GM12878 (cell line): ENCODE results near the gene PPP1R15A. TPM values are rescaled to one million over a fixed set of nuclear protein-coding genes. Genes with fewer than 3 reads are reported as not detected.
"Not testable (repeated sequence)": the region's sequence is repeated elsewhere in the genome, so short reads cannot be mapped to it uniquely, and the experiment has no call there.

Experiments
- ATAC-seq: fragments of 200-7000 bp; cut with Tn5 transposase; 3 replicates; pipeline ENCODE4 v1.9.1; 2020; ENCODE audit warnings: mild to moderate bottlenecking, moderate library complexity
- BruUV-seq: library from RNA; stranded (reverse); fragments of 400-500 nt; replicated peaks from 2 replicates; lab custom pipeline; 2021; lab: Mats Ljungman, UMichigan
- CTCF ChIA-PET: fragments of 300-600 bp; sonication (Branson Sonifier 250); formaldehyde crosslinking; extraction: SDS; loops from one replicate; lab custom pipeline; 2021; ENCODE audit warnings: inconsistent platforms; lab: Yijun Ruan, JAX
- POLR2A ChIA-PET: fragments of 350-600 bp; formaldehyde crosslinking; extraction: SDS; loops from one replicate; lab custom pipeline; 2021; ENCODE audit warnings: inconsistent platforms; lab: Charles Lee
- RAD21 ChIA-PET: fragments of 300-600 bp; sonication (Branson Sonifier 250); formaldehyde crosslinking; loops from one replicate; lab custom pipeline; 2023; ENCODE audit warnings: antibody characterized with exemption; ENCODE audit not compliant: unreplicated experiment; lab: Charles Lee
- SMC1A ChIA-PET: fragments of 300-600 bp; sonication (Branson Sonifier 250); formaldehyde crosslinking; loops from one replicate; lab custom pipeline; 2023; ENCODE audit not compliant: unreplicated experiment, uncharacterized antibody; lab: Charles Lee
- DNase-seq: peaks from one replicate; pipeline ENCODE4 v3.0.0-alpha.2; 2011; ENCODE audit warnings: low read depth, low spot score
- FAIRE-seq: peaks from 3 replicates; lab custom pipeline; 2011; peaks lifted over from hg19 to GRCh38; lab: Jason Lieb, UNC
- H2AFZ ChIP-seq: 2 replicates; pipeline ENCODE4 v1.6.0; 2011; ENCODE audit warnings: low read depth, low read length, control low read depth; ENCODE audit not compliant: control insufficient read depth
- H3K27ac ChIP-seq: 2 replicates; pipeline ENCODE4 v1.5.1; 2011; ENCODE audit warnings: control low read depth; ENCODE audit not compliant: control insufficient read depth, insufficient read depth
- H3K27me3 ChIP-seq, 2 experiments: replicated peaks in 1 of 2; 2 replicates each; pipeline versions ENCODE4 v1.6.0 to v1.6.1; 2011; ENCODE audit warnings: low read length in 1 of 2; ENCODE audit not compliant: control insufficient read depth in 2 of 2, insufficient read depth in 2 of 2
- H3K36me3 ChIP-seq, 2 experiments: 2 replicates each; pipeline ENCODE4 v1.5.1; 2011; ENCODE audit warnings: low read length in 1 of 2; ENCODE audit not compliant: control insufficient read depth in 2 of 2, insufficient read depth in 2 of 2
- H3K4me1 ChIP-seq: 2 replicates; pipeline ENCODE4 v1.6.1; 2011; ENCODE audit warnings: mild to moderate bottlenecking, low read length, moderate library complexity, mixed read lengths; ENCODE audit not compliant: control insufficient read depth, insufficient read depth
- H3K4me2 ChIP-seq: 2 replicates; pipeline ENCODE4 v1.6.0; 2011; ENCODE audit warnings: control low read depth; ENCODE audit not compliant: control insufficient read depth, insufficient read depth
- H3K4me3 ChIP-seq: fragments of 200-600 bp; sonication (generic); 2 replicates; pipeline ENCODE4 v1.5.1; 2016
- H3K79me2 ChIP-seq: 2 replicates; pipeline ENCODE4 v1.6.0; 2011; ENCODE audit warnings: low read length; ENCODE audit not compliant: control insufficient read depth, insufficient read depth
- H3K9ac ChIP-seq: 2 replicates; pipeline ENCODE4 v1.8.0; 2011; ENCODE audit warnings: low read length, control low read depth, mixed read lengths; ENCODE audit not compliant: control insufficient read depth, insufficient read depth
- H3K9me3 ChIP-seq: replicated peaks from 3 replicates; pipeline ENCODE4 v1.5.1; 2011; ENCODE audit warnings: mild to moderate bottlenecking, low read length; ENCODE audit not compliant: control insufficient read depth, insufficient read depth
- H4K20me1 ChIP-seq: 2 replicates; pipeline ENCODE4 v1.6.0; 2011; ENCODE audit not compliant: control insufficient read depth, insufficient read depth
- ATF3 ChIP-seq: IDR thresholded peaks from 2 replicates; pipeline ENCODE4 v1.6.1; 2011; ENCODE audit warnings: low read depth, mild to moderate bottlenecking, low read length, moderate library complexity, borderline replicate concordance; ENCODE audit errors: extremely low read depth
- HDAC2 ChIP-seq: fragments of 200-600 bp; sonication (generic); IDR thresholded peaks from 2 replicates; pipeline ENCODE4 v1.6.1; 2017
- POLR2AphosphoS5 ChIP-seq: IDR thresholded peaks from 2 replicates; pipeline ENCODE4 v1.6.1; 2011; ENCODE audit warnings: mild to moderate bottlenecking, low read length, inconsistent platforms
- WGBS: methylation state at CpG from one replicate; pipeline ENCODE4 v1.1.6; 2016; ENCODE audit warnings: low lambda C conversion rate; ENCODE audit not compliant: insufficient replicate concordance, insufficient coverage; ENCODE audit errors: missing lambda C conversion rate; 5-methylcytosine and 5-hydroxymethylcytosine counted together
- in situ Hi-C: fragments of 300-500 bp; cut with MboI; formaldehyde crosslinking; loops from 9 replicates; pipeline ENCODE4 v1.14.3; 2018; ENCODE audit warnings: mixed read lengths
- intact Hi-C: fragments of 100-400 bp; cut with micrococcal nuclease; formaldehyde crosslinking; loops from one replicate; pipeline ENCODE4 v1.14.2; 2022; ENCODE audit not compliant: unreplicated experiment
- polyA plus RNA-seq, 11 experiments: library from polyadenylated mRNA; depleted of rRNA in 4 of 11; unstranded in 6 of 11; stranded (reverse) in 5 of 11; fragments of >200 nt; fragmentation: Nextera tagmentation in 4 of 11; fragmentation: Illumina TruSeq in 1 of 11; extraction: Ambion mirVana in 4 of 11; extraction: Trizol in 1 of 11; gene quantifications; 1 replicate in 1 of 11; 2 replicates in 10 of 11; pipeline versions ENCODE4 v1.2.1 to v1.2.3, GENCODE V29; 2011 to 2016; ENCODE audit warnings: inconsistent platforms in 2 of 11, missing spikeins in 2 of 11, low read depth in 1 of 11
- total RNA-seq, 4 experiments: library from RNA; depleted of rRNA in 3 of 4; stranded (reverse); fragments of >200 nt in 3 of 4; fragmentation: Illumina TruSeq in 1 of 4; extraction: Trizol in 1 of 4; gene quantifications; 2 replicates each; pipeline versions ENCODE4 v1.2.1 to v1.2.3, GENCODE V29; 2013 to 2021

The PPP1R15A gene
- total and polyA plus RNA-seq, 10 of the 15 experiments (the other 5 are each of a cell fraction or from before 2014, with no cell fraction given), result 0.68 to 50.8 (median 27.7) TPM

GRCh38 chr19:48870048-48870447 lies 2.2 kb upstream of the PPP1R15A start:
- BruUV-seq, result no TSS peak
- CTCF ChIA-PET, result interaction anchor here (1.2 kb wide), 1 partner anchor 27 kb away, joined by 3 read pairs; no protein-coding TSS in a partner anchor

GRCh38 chr19:48871471-48872181 lies 595 bp upstream of the PPP1R15A start:
- H3K9ac ChIP-seq, FAIRE-seq, intact Hi-C loops, H3K9me3 ChIP-seq, in situ Hi-C loops, H3K27me3 ChIP-seq, ATAC-seq, DNase-seq, H3K36me3 ChIP-seq, H3K4me2 ChIP-seq, H3K27ac ChIP-seq, H4K20me1 ChIP-seq, BruUV-seq, H3K4me3 ChIP-seq: not testable (repeated sequence)
- RAD21 ChIA-PET, result interaction anchor here (0.6 to 5.0 kb wide), 9 partner anchors 27 to 122 kb away, joined by 3 to 26 read pairs (median 5); partner anchors contain the start of genes GYS1 and RUVBL2
- SMC1A ChIA-PET, result interaction anchor here (0.9 to 3.7 kb wide), 4 partner anchors 15 to 92 kb away, joined by 4 to 24 read pairs (median 12); partner anchors contain the start of gene NUCB1
- 87% methylated on average over 27 of the region's 31 CpGs for WGBS
- POLR2A ChIA-PET, result interaction anchor here (0.5 to 6.7 kb wide), 17 partner anchors 9 to 226 kb away, joined by 3 to 64 read pairs (median 3); partner anchors contain the start of genes FTL, GYS1 and RUVBL2
- CTCF ChIA-PET, result interaction anchor here (0.9 to 3.6 kb wide), 5 partner anchors 29 to 121 kb away, joined by 3 to 22 read pairs (median 4); partner anchors contain the start of genes GYS1 and RUVBL2
- Histone ChIP-seq H3K4me1 (peaks cover 26% of the 10 kb centered on the region), H3K79me2 (peaks cover 43% of the 10 kb centered on the region), H2AFZ (0 out of 2 replicates have a peak overlapping the region, but pooled peaks have one; percentile 4)

More at GRCh38 chr19:48870048-48870447, 2.2 kb upstream of the PPP1R15A start:
- SMC1A ChIA-PET, result no interaction called here
- RAD21 ChIA-PET, result no interaction called here
- no peak overlapping the region for H3K4me3 ChIP-seq
- no peaks in the 10 kb centered on the region for H3K27me3 ChIP-seq
- no peak overlapping the region for H3K9ac ChIP-seq
- DNase-seq (no peak), ATAC-seq (no peak), FAIRE-seq (no peak)
- TF ChIP-seq POLR2AphosphoS5 (no peak), HDAC2 (no peak), ATF3 (no peak)
- intact Hi-C loops (no loop called here), in situ Hi-C loops (no loop called here)
- H3K4me2 ChIP-seq, result no peak overlapping the region
- peaks cover 36% of the 10 kb centered on the region for H3K4me1 ChIP-seq
- H3K36me3 ChIP-seq, result peaks cover 0 to 1% of the 10 kb centered on the region in 2 experiments; a peak in 1 of 4 replicates
- H3K9me3 ChIP-seq, result no peaks in the 10 kb centered on the region
- H3K27ac ChIP-seq, result no peak overlapping the region
- peaks cover 29% of the 10 kb centered on the region for H3K79me2 ChIP-seq
- POLR2A ChIA-PET, result interaction anchor here (0.6 to 0.7 kb wide), 3 partner anchors 68 to 101 kb away, joined by 3 to 5 read pairs (median 5); no protein-coding TSS in a partner anchor
- H4K20me1 ChIP-seq, result no peaks in the 10 kb centered on the region
- H2AFZ ChIP-seq, result no peak overlapping the region
- WGBS, result 80% methylated on average over 8 of the region's 9 CpGs
